T-helper 1 cell (primary cell): ENCODE results near the gene TBX10.
"Not testable (repeated sequence)": the region's sequence is repeated elsewhere in the genome, so short reads cannot be mapped to it uniquely, and the experiment has no call there.

Experiments
- DNase-seq, 5 donors: peaks; one replicate each; pipeline ENCODE4 v3.0.0-alpha.2; 2012 to 2020

TBX10 gene

GRCh38 chr11:67664213-67664585 is 24.6 kb upstream of the TBX10 start:
- no peak for DNase-seq

GRCh38 chr11:67663532-67664212 is 24.1 kb upstream of the TBX10 start:
- no peak for DNase-seq

GRCh38 chr11:67662835-67663531 is 23.4 kb upstream of the TBX10 start:
- no peak for DNase-seq

- no peak for DNase-seq
Observed at GRCh38 chr11:67662142-67662834, 22.7 kb upstream of the TBX10 start.

- not testable (repeated sequence) for DNase-seq
Observed at GRCh38 chr11:67660752-67661151, 21.2 kb upstream of the TBX10 start.

- DNase-seq = not testable (repeated sequence)
Observed at GRCh38 chr11:67659651-67660165, 20.1 kb upstream of the TBX10 start.

GRCh38 chr11:67657300-67657699 is 17.7 kb upstream of the TBX10 start:
- DNase-seq = no peak

GRCh38 chr11:67656278-67656922 is 16.8 kb upstream of the TBX10 start:
- no peak for DNase-seq

GRCh38 chr11:67654225-67654624 is 14.7 kb upstream of the TBX10 start:
- no peak for DNase-seq

- no peak for DNase-seq
Observed at GRCh38 chr11:67652965-67653845, 13.6 kb upstream of the TBX10 start.

GRCh38 chr11:67651976-67652781 is 12.6 kb upstream of the TBX10 start:
- no peak for DNase-seq

GRCh38 chr11:67649634-67650510 is 10.3 kb upstream of the TBX10 start:
- DNase-seq = peak in 1 of 5 donors; percentile 34

- DNase-seq = no peak
Observed at GRCh38 chr11:67648796-67649613, 9.4 kb upstream of the TBX10 start.

- peak in 3 of 5 donors; percentile 37 to 70 (median 39) for DNase-seq
Observed at GRCh38 chr11:67648140-67648795, 8.7 kb upstream of the TBX10 start.

- DNase-seq = no peak
Observed at GRCh38 chr11:67647471-67647870, 7.9 kb upstream of the TBX10 start.

- peak in 3 of 5 donors; percentile 16 to 88 (median 25) for DNase-seq
Observed at GRCh38 chr11:67646535-67647336, 7.2 kb upstream of the TBX10 start.
